ENCODE results near the gene BHLHA9. TPM values are rescaled to one million over a fixed set of nuclear protein-coding genes. Genes with fewer than 3 reads are reported as not detected.

The BHLHA9 gene
- total and polyA plus RNA-seq, 2 donors (not counting 3 experiments of a cell fraction or from before 2014, with no cell fraction given): not detected

DNA sequence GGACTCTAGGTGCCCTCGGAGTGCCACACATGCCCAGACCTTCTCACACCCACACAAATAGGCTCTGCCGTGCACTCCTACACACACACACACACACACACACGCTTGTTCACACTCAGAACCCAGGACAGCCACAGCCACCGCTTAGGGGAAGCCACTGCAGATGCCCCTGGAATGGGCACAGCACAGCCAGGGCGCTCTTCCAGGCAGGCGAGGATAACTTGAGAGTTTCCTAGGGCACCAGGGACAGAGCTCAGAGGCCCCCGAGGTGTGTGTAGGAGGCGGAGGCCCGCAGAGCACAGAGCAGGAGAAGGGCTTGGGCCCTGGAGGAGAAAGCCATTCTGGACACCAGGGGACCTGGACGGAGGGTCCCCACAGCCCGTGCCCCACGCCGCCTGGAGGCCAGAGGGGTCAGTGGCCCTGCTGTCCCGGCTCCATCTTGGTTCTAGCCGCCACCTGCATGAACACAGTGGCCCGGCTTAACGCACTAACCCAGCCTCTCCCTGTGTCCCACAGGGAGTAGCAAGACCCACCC, 30.2 kb downstream of the BHLHA9 start:
- Histone ChIP-seq H4K20me1 (replicated peaks; ENCODE audit: control insufficient read depth, extremely low read depth, insufficient read depth, low read length) (no peaks in the 10 kb centered on the region), H3K27me3 (ENCODE audit: control insufficient read depth in 2 of 2, insufficient read depth in 2 of 2, low read length in 2 of 2) (peaks cover 5 to 12% of the 10 kb centered on the region in 2 experiments), H3K36me3 (ENCODE audit: control insufficient read depth in 2 of 2, extremely low read depth in 1 of 2, insufficient read depth in 2 of 2, low read length in 2 of 2) (no peaks in the 10 kb centered on the region), H3K4me2 (ENCODE audit: insufficient read depth, low read length) (no peak overlapping the region), H3K4me3 (replicated peaks in 1 of 3; ENCODE audit: insufficient read depth in 1 of 3, low read depth in 1 of 3, low read length in 3 of 3) (no peak overlapping the region), H3K27ac (ENCODE audit: insufficient read depth, low read depth, low read length) (no peak overlapping the region), H3K9me3 (replicated peaks; ENCODE audit: control insufficient read depth, insufficient read depth, low read length) (no peaks in the 10 kb centered on the region), H3K9me1 (replicated peaks; ENCODE audit: control insufficient read depth, extremely low read depth, insufficient read depth, low read length) (no peaks in the 10 kb centered on the region), H3K9ac (replicated peaks; ENCODE audit: extremely low read depth, insufficient read depth, low read length) (no peak overlapping the region), H2AFZ (ENCODE audit: low read depth, low read length) (no peak overlapping the region), H3K4me1 (ENCODE audit: control insufficient read depth, extremely low read depth, insufficient read depth, low read length) (no peaks in the 10 kb centered on the region), H3K79me2 (ENCODE audit: control insufficient read depth, insufficient read depth, low read length) (no peaks in the 10 kb centered on the region)
- POLR2A ChIA-PET: no interaction called here
- DNase-seq (ENCODE audit: low read depth, low spot score) (no peak), FAIRE-seq (no peak)
- BruUV-seq (replicated peaks): no TSS peak
- TF ChIP-seq MAX (IDR thresholded peaks at IDR 0.05; ENCODE audit: insufficient read depth, insufficient read length) (no peak), CTCF (IDR thresholded peaks at IDR 0.05; ENCODE audit: extremely low read depth in 1 of 2, insufficient read depth in 1 of 2, low read depth in 1 of 2, low read length in 2 of 2) (no peak), EZH2 (IDR thresholded peaks at IDR 0.05; ENCODE audit: borderline replicate concordance, low read depth, low read length, severe bottlenecking) (no peak), POLR2A (IDR thresholded peaks at IDR 0.05; ENCODE audit: low read depth, low read length) (no peak)
- dilution Hi-C loops (cut with MboI; ENCODE audit: extremely low pct_ligation_motif_present, low sequenced_read_pairs) (no loop called here), intact Hi-C loops (cut with micrococcal nuclease) (no loop called here)
- CTCF ChIA-PET: no interaction called here

DNA sequence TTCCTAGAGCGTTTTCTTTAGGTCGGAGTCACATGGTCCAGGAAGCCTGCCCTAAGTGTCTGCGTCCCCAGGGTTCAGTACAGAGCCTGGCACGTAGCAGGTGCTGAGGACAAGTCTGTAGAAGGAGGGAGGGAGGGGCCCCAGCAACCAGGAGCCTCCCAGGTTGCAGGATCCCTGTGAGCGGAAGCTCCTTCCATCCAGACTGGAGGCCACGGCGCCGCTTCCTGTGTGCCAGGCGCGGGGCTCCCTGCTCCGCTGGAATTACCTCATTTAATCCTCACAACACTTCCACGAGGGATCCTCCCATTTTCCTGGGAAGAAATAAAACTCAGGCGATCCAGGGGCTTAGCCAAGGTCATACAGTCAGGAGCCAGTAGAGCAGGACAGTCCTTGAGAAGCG, 31.3 kb downstream of the BHLHA9 start:
- dilution Hi-C loops (cut with MboI; ENCODE audit: extremely low pct_ligation_motif_present, low sequenced_read_pairs): no loop called here
- ChIA-PET POLR2A (no interaction called here), CTCF (no interaction called here)
- Histone ChIP-seq H3K4me1 (ENCODE audit: control insufficient read depth, extremely low read depth, insufficient read depth, low read length) (no peaks in the 10 kb centered on the region), H3K4me2 (ENCODE audit: insufficient read depth, low read length) (no peak overlapping the region), H3K36me3 (ENCODE audit: control insufficient read depth in 2 of 2, extremely low read depth in 1 of 2, insufficient read depth in 2 of 2, low read length in 2 of 2) (no peaks in the 10 kb centered on the region), H2AFZ (ENCODE audit: low read depth, low read length) (no peak overlapping the region), H3K9ac (replicated peaks; ENCODE audit: extremely low read depth, insufficient read depth, low read length) (no peak overlapping the region), H3K27ac (ENCODE audit: insufficient read depth, low read depth, low read length) (no peak overlapping the region), H3K4me3 (replicated peaks in 1 of 3; ENCODE audit: insufficient read depth in 1 of 3, low read depth in 1 of 3, low read length in 3 of 3) (no peak overlapping the region), H4K20me1 (replicated peaks; ENCODE audit: control insufficient read depth, extremely low read depth, insufficient read depth, low read length) (no peaks in the 10 kb centered on the region), H3K79me2 (ENCODE audit: control insufficient read depth, insufficient read depth, low read length) (no peaks in the 10 kb centered on the region), H3K9me3 (replicated peaks; ENCODE audit: control insufficient read depth, insufficient read depth, low read length) (no peaks in the 10 kb centered on the region), H3K9me1 (replicated peaks; ENCODE audit: control insufficient read depth, extremely low read depth, insufficient read depth, low read length) (no peaks in the 10 kb centered on the region), H3K27me3 (ENCODE audit: control insufficient read depth in 2 of 2, insufficient read depth in 2 of 2, low read length in 2 of 2) (peaks cover 5 to 12% of the 10 kb centered on the region in 2 experiments)
- intact Hi-C loops (cut with micrococcal nuclease): no loop called here
- BruUV-seq (replicated peaks): no TSS peak
- DNase-seq (ENCODE audit: low read depth, low spot score): no peak
- no peak for FAIRE-seq
- TF ChIP-seq FOS (IDR thresholded peaks at IDR 0.05; ENCODE audit: borderline replicate concordance, insufficient read depth, low read length): no peak
- TF ChIP-seq MAX (IDR thresholded peaks at IDR 0.05; ENCODE audit: insufficient read depth, insufficient read length): no peak
- TF ChIP-seq MYC (IDR thresholded peaks at IDR 0.05; ENCODE audit: low read depth, low read length): no peak
- no peak for TF ChIP-seq GATA2 (IDR thresholded peaks at IDR 0.05; ENCODE audit: insufficient read depth, insufficient read length, low read depth, low read length)
- no peak for TF ChIP-seq EZH2 (IDR thresholded peaks at IDR 0.05; ENCODE audit: borderline replicate concordance, low read depth, low read length, severe bottlenecking)
- no peak for TF ChIP-seq CTCF (IDR thresholded peaks at IDR 0.05; ENCODE audit: extremely low read depth in 1 of 2, insufficient read depth in 1 of 2, low read depth in 1 of 2, low read length in 2 of 2)
- no peak for TF ChIP-seq POLR2A (IDR thresholded peaks at IDR 0.05; ENCODE audit: low read depth, low read length)

Data from endothelial cell of umbilical vein (primary cell).